Hepatocyte (in vitro differentiated cells): Measurements from ENCODE around the gene KRT8.

Experiments used
- CTCF ChIP-seq: fragments of 200-600 bp; sonication (generic); IDR thresholded peaks from 2 replicates; pipeline ENCODE4 v1.5.1; 2016; ENCODE audit warnings: antibody characterized with exemption, mild to moderate bottlenecking; ENCODE audit not compliant: poor library complexity
- EZH2 ChIP-seq: fragments of 200-600 bp; sonication (generic); IDR thresholded peaks from 2 replicates; pipeline ENCODE4 v1.6.1; 2016; ENCODE audit warnings: antibody characterized with exemption, mild to moderate bottlenecking, borderline replicate concordance

DNA sequence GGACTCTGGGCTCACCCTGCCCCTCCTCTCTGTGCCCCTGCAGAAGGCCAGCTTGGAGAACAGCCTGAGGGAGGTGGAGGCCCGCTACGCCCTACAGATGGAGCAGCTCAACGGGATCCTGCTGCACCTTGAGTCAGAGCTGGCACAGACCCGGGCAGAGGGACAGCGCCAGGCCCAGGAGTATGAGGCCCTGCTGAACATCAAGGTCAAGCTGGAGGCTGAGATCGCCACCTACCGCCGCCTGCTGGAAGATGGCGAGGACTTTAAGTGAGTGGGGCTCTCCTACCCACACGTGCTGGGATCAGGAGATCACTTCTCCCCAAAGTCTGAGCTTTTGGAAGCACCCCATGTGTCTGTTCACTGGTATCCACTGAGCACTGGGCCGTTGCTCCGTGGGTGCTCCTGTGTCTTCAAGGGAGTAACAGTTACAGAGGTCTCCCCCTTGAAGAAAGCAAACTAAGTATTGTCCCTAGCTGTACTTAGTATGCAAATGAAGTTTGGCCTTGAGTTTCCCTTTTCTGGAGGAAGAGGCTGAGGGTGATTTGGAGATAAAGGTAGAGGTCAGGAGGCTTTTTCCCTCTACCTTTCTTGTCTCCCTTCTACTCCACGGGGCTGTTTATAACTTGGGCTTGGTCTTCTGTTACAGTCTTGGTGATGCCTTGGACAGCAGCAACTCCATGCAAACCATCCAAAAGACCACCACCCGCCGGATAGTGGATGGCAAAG is 47.4 kb upstream of the KRT8 start:
- TF ChIP-seq CTCF: peak; percentile 19
- TF ChIP-seq EZH2: no peak
